ENCODE results near the gene MAP3K21. TPM values are rescaled to one million over a fixed set of nuclear protein-coding genes. Genes with fewer than 3 reads are reported as not detected.

Gene MAP3K21
- total RNA-seq, 4 donors from 2014 or later, result 6.3 to 14.1 (median 8.9) TPM

DNA sequence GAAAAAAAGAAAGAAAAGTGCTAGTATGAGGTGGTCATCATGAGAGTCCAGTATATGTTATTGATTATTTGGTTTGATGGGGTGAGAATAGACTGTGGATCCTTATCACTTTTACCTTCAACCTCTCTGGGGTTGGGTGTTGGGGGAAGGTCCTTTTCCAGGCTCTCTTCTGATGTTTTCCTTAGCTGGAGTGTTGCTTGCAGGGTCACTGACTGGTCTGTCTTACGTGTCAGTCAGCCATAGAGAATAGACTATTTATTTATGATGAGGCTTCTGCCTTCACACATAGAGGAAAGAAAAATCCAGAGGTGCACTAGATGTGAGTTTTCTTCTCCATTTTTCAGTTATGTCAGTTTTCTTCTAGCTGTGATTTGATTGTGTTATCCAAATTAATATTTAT, 36.5 kb downstream of the MAP3K21 start:
- Histone ChIP-seq H3K27ac (no peak overlapping the region), H3K9me3 (no peaks in the 10 kb centered on the region), H3K4me1 (no peaks in the 10 kb centered on the region), H3K27me3 (no peaks in the 10 kb centered on the region), H3K36me3 (no peaks in the 10 kb centered on the region), H3K4me3 (no peak overlapping the region)
- 74% methylated on average over 1 of the region's 1 CpG for WGBS
- TF ChIP-seq POLR2AphosphoS5 (IDR thresholded peaks at IDR 0.05) (no peak), EP300 (IDR thresholded peaks at IDR 0.05) (no peak), POLR2A (IDR thresholded peaks at IDR 0.05) (no peak)
- TF ChIP-seq, protein P1, sequence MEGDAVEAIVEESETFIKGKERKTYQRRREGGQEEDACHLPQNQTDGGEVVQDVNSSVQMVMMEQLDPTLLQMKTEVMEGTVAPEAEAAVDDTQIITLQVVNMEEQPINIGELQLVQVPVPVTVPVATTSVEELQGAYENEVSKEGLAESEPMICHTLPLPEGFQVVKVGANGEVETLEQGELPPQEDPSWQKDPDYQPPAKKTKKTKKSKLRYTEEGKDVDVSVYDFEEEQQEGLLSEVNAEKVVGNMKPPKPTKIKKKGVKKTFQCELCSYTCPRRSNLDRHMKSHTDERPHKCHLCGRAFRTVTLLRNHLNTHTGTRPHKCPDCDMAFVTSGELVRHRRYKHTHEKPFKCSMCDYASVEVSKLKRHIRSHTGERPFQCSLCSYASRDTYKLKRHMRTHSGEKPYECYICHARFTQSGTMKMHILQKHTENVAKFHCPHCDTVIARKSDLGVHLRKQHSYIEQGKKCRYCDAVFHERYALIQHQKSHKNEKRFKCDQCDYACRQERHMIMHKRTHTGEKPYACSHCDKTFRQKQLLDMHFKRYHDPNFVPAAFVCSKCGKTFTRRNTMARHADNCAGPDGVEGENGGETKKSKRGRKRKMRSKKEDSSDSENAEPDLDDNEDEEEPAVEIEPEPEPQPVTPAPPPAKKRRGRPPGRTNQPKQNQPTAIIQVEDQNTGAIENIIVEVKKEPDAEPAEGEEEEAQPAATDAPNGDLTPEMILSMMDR (IDR thresholded peaks at IDR 0.05), result no peak
- no peak for DNase-seq (ENCODE audit: low spot score in 2 of 2)

DNA sequence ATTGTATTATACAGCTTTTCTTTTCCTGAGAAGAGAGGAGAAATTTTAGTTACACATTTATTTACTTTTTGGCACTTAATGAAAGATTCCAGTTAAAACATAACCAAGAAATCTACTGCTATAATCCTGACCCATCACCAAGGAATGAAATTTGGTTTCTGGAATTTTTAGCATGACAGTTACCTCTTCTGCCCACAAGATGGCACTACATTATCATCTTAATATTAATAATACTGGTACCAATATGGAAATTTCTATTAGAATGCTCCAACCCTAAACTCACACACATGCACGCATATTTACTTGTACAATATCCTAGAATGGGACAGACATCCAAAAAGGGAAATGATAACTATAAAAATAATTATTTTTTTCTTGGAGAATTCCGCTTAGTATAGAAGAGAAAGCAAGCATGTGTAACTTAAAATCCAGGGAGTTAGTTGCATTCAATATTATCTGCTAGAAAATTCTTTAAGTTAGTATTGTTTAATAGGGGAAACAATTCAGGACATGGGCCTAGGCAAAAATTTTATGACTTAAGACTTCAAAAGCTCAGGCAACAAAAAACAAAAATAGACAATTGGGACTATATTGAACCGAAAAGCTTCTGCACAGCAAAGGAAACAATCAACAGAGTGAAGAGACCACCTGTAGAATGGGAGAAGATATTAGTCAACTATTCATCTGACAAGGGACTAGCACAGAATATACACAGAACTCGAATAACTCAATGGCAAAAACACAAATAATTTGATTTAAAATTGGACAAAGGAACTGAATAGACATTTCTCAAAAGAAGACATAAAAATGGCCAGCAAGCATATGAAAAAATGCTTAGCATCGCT, 37.4 kb downstream of the MAP3K21 start:
- Histone ChIP-seq H3K4me3 (no peak overlapping the region), H3K36me3 (no peaks in the 10 kb centered on the region), H3K9me3 (no peaks in the 10 kb centered on the region), H3K27ac (no peak overlapping the region), H3K27me3 (no peaks in the 10 kb centered on the region), H3K4me1 (no peaks in the 10 kb centered on the region)
- WGBS, result 74% methylated on average over 5 of the region's 5 CpGs
- TF ChIP-seq, protein P1 (IDR thresholded peaks at IDR 0.05), result peak; percentile 32 to 63
- TF ChIP-seq POLR2A (IDR thresholded peaks at IDR 0.05) (no peak), POLR2AphosphoS5 (IDR thresholded peaks at IDR 0.05) (no peak), EP300 (IDR thresholded peaks at IDR 0.05) (no peak)
- DNase-seq (ENCODE audit: low spot score in 2 of 2), result no peak

DNA sequence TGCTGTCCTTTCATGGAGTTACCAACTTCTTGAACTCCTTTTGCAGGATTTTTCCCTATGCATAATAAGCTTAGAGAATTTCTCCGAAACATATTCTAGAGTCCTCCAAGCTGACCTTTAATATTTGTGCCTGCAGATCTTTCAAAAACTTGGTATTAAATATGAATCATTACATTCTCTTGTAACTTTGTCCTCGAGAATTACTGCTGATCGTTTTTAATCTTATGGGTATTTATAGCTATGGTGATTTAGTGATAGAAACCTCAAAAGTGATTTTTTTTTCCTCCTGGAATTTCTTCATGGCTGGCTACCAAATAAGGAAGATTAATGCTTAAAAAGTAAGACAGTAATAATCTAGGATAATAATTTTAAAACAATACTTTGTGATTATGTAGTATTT, 39.1 kb downstream of the MAP3K21 start:
- TF ChIP-seq, protein P1 (IDR thresholded peaks at IDR 0.05), result no peak
- Histone ChIP-seq H3K4me3 (no peak overlapping the region), H3K27me3 (no peaks in the 10 kb centered on the region), H3K4me1 (no peaks in the 10 kb centered on the region), H3K27ac (no peak overlapping the region), H3K9me3 (no peaks in the 10 kb centered on the region), H3K36me3 (no peaks in the 10 kb centered on the region)
- WGBS, result 47% methylated on average over 3 of the region's 3 CpGs
- DNase-seq (ENCODE audit: low spot score in 2 of 2), result no peak

DNA sequence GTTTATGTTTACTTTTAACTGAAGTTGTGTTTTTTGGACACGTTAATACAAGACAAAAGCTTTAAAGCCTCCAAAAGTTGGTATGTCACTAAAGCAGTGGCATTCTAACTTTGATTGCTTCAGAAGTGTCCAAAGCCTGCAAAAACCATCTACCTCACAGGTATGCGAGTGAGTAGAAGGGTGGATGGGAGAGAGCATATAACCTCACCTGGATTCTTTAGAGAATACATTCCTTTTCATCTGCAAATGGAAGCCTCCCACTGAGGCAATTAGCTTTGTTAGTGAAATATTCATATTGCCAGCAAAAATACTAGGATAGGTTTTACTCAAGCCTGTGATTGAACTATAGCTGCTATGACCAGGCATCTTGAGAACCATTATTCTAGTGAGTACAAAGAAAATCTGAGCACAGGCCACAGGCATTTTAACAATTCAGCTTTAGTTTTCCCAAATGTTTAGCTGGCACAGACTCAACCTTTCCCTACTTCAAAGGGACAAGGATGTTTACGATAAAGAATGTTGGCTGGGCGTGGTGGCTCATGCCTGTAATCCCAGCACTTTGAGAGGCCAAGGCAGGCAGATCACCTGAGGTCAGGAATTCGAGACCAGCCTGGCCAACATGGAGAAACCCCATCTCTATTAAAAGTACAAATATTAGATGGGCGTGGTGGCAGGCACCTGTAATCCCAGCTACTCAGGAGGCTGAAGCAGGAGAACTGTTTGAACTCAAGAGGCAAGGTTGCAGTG, 39.7 kb downstream of the MAP3K21 start:
- H3K9me3 ChIP-seq, result no peaks in the 10 kb centered on the region
- no peak for DNase-seq (ENCODE audit: low spot score in 2 of 2)
- H3K27ac ChIP-seq, result no peak overlapping the region
- WGBS, result 56% methylated on average over 6 of the region's 6 CpGs
- H3K27me3 ChIP-seq, result no peaks in the 10 kb centered on the region
- no peaks in the 10 kb centered on the region for H3K36me3 ChIP-seq
- no peaks in the 10 kb centered on the region for H3K4me1 ChIP-seq
- H3K4me3 ChIP-seq, result no peak overlapping the region
- no peak for TF ChIP-seq POLR2A (IDR thresholded peaks at IDR 0.05)
- TF ChIP-seq, protein P1 (IDR thresholded peaks at IDR 0.05), result no peak
- TF ChIP-seq EP300 (IDR thresholded peaks at IDR 0.05), result no peak
- no peak for TF ChIP-seq POLR2AphosphoS5 (IDR thresholded peaks at IDR 0.05)

DNA sequence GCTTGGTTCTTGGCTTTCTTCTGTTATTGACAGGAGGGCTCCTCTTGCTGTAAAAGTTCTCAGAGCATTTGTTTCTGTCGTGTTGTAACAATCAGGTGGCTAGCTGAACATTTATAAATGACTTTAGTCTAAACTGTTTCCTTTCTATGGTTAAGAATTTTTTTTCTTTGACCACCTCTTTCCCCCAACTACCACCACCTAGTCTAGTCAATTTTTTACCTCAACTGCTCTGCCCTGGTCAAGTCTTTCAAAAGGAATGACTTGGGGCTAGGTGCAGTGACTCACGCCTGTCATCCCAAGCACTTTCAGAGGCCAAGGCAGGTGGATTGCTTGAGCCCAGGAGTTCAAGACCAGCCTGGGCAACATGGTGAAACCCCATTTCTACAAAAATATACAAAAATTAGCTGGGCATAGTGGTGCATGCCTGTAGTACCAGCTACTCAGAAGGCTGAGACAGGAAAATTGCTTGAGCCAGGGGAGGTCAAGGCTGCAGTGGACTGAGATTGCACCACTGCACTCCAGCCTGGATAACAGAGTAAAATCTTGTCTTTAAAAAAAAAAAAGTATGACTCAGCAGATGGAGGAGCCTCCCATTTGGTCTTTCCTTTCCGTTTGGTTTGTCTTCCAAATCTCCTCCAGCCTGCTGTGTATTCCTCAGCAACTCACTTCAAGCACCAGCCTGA, 40.7 kb downstream of the MAP3K21 start:
- Histone ChIP-seq H3K4me1 (no peaks in the 10 kb centered on the region), H3K27ac (no peak overlapping the region), H3K4me3 (no peak overlapping the region), H3K36me3 (no peaks in the 10 kb centered on the region), H3K9me3 (no peaks in the 10 kb centered on the region), H3K27me3 (no peaks in the 10 kb centered on the region)
- TF ChIP-seq, protein P1 (IDR thresholded peaks at IDR 0.05), result no peak
- TF ChIP-seq POLR2AphosphoS5 (IDR thresholded peaks at IDR 0.05) (no peak), POLR2A (IDR thresholded peaks at IDR 0.05) (no peak), EP300 (IDR thresholded peaks at IDR 0.05) (no peak)
- DNase-seq (ENCODE audit: low spot score in 2 of 2), result no peak
- 68% methylated on average over 3 of the region's 3 CpGs for WGBS

All from suprapubic skin (tissue), 4 donors.